Glutamatergic neuron (in vitro differentiated cells): ENCODE measurements around the gene DMGDH. TPM values are rescaled to one million over a fixed set of nuclear protein-coding genes. Genes with fewer than 3 reads are reported as not detected.

ENCODE experiments used
- DNase-seq: peaks from one replicate; pipeline ENCODE4 v3.0.0; 2022
- H3K27ac Mint-ChIP-seq: one replicate; pipeline ENCODE4 v1.8.0; 2020; ENCODE audit warnings: mild to moderate bottlenecking, mixed read lengths, inconsistent platforms; ENCODE audit not compliant: unreplicated experiment
- H3K27me3 Mint-ChIP-seq: one replicate; pipeline ENCODE4 v1.8.0; 2020; ENCODE audit warnings: mild to moderate bottlenecking, moderate library complexity, mixed read lengths, inconsistent platforms; ENCODE audit not compliant: unreplicated experiment
- H3K36me3 Mint-ChIP-seq: one replicate; pipeline ENCODE4 v1.8.0; 2020; ENCODE audit warnings: mild to moderate bottlenecking, mixed read lengths, inconsistent platforms; ENCODE audit not compliant: unreplicated experiment
- H3K4me1 Mint-ChIP-seq: one replicate; pipeline ENCODE4 v1.8.0; 2020; ENCODE audit warnings: mild to moderate bottlenecking, low read depth, mixed read lengths, inconsistent platforms; ENCODE audit not compliant: unreplicated experiment
- H3K4me3 Mint-ChIP-seq: one replicate; pipeline ENCODE4 v1.8.0; 2020; ENCODE audit warnings: mild to moderate bottlenecking, mixed read lengths, inconsistent platforms; ENCODE audit not compliant: unreplicated experiment
- H3K9me3 Mint-ChIP-seq: one replicate; pipeline ENCODE4 v1.8.0; 2020; ENCODE audit warnings: mild to moderate bottlenecking, moderate library complexity, mixed read lengths, inconsistent platforms; ENCODE audit not compliant: unreplicated experiment
- total RNA-seq: library from RNA; stranded (reverse); fragmentation: NEBNext Ultra II Directional; extraction: Animal tissue kit (Norgen Biotek cat#: 25700); gene quantifications from one replicate; pipeline ENCODE4 v1.2.1, GENCODE V29; 2021; ENCODE audit not compliant: unreplicated experiment
- TF ChIP-seq, protein P1 (sequence below): fragments of 200-600 bp; sonication (generic); IDR thresholded peaks from one replicate; pipeline ENCODE4 v1.5.0; 2021; ENCODE audit not compliant: partially characterized antibody, unreplicated experiment

The DMGDH gene
- total RNA-seq, 1 donor from 2014 or later = 1.7 TPM

DNA sequence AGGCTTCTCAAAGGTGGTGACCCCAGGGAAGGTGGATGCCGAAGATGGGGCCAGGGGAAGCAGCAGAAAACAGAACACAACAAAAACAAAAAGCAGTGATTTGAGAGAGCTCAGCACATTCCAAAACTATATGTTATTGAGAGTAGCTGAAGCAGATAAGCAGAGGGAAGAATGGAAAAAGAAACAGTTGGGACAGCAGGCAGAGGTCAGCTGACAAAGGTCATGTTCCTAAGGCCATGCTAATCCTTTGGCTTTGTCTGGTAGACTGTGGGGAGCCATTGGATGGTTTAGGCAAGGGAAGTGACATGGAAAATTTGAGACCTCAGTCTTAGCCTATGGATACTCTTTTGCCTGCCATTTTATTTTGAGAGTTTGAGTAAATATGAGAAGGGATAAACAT, 14.5 kb downstream of the DMGDH start:
- TF ChIP-seq, protein P1, sequence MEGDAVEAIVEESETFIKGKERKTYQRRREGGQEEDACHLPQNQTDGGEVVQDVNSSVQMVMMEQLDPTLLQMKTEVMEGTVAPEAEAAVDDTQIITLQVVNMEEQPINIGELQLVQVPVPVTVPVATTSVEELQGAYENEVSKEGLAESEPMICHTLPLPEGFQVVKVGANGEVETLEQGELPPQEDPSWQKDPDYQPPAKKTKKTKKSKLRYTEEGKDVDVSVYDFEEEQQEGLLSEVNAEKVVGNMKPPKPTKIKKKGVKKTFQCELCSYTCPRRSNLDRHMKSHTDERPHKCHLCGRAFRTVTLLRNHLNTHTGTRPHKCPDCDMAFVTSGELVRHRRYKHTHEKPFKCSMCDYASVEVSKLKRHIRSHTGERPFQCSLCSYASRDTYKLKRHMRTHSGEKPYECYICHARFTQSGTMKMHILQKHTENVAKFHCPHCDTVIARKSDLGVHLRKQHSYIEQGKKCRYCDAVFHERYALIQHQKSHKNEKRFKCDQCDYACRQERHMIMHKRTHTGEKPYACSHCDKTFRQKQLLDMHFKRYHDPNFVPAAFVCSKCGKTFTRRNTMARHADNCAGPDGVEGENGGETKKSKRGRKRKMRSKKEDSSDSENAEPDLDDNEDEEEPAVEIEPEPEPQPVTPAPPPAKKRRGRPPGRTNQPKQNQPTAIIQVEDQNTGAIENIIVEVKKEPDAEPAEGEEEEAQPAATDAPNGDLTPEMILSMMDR = no peak
- H3K27ac Mint-ChIP-seq = no peak overlapping the region
- H3K4me3 Mint-ChIP-seq = no peak overlapping the region
- H3K4me1 Mint-ChIP-seq = no peaks in the 10 kb centered on the region
- H3K9me3 Mint-ChIP-seq = no peaks in the 10 kb centered on the region
- no peaks in the 10 kb centered on the region for H3K36me3 Mint-ChIP-seq
- DNase-seq = no peak
- H3K27me3 Mint-ChIP-seq = peaks cover 2% of the 10 kb centered on the region

- Mint-ChIP-seq H3K4me1 (no peaks in the 10 kb centered on the region), H3K9me3 (no peaks in the 10 kb centered on the region), H3K27me3 (peaks cover 2% of the 10 kb centered on the region), H3K27ac (no peak overlapping the region), H3K36me3 (no peaks in the 10 kb centered on the region), H3K4me3 (no peak overlapping the region)
- DNase-seq = no peak
- TF ChIP-seq, protein P1 = no peak
Measured at GRCh38 chr5:79053321-79053720, 16.2 kb downstream of the DMGDH start.

DNA sequence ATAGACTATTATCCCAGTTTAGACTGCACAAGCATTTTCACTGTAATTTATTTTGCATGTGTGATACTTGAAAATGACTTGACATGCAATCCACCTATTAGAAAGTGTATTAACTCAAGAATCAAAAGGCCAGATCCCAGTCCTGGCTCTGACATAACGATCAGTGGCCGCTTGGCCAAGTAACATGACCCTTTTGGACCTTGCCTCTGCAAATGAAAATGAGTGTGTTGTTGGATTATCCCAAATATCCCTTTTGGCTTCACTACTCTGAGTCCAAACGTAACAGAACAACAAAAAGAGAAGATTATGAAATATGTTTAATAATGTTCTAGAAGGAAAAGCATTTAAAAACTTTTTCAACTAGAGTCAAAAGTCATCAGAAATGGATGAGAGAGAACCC, 19.0 kb downstream of the DMGDH start:
- TF ChIP-seq, protein P1 = no peak
- Mint-ChIP-seq H3K4me1 (no peaks in the 10 kb centered on the region), H3K9me3 (no peaks in the 10 kb centered on the region), H3K27ac (no peak overlapping the region), H3K27me3 (peaks cover 2% of the 10 kb centered on the region), H3K4me3 (no peak overlapping the region), H3K36me3 (no peaks in the 10 kb centered on the region)
- no peak for DNase-seq

GRCh38 chr5:79048437-79048836, 21.0 kb downstream of the DMGDH start:
- Mint-ChIP-seq H3K4me3 (no peak overlapping the region), H3K27me3 (no peaks in the 10 kb centered on the region), H3K27ac (no peak overlapping the region), H3K36me3 (peaks cover 5% of the 10 kb centered on the region), H3K4me1 (no peaks in the 10 kb centered on the region), H3K9me3 (no peaks in the 10 kb centered on the region)
- no peak for DNase-seq
- TF ChIP-seq, protein P1 = no peak

GRCh38 chr5:79047199-79047598, 22.3 kb downstream of the DMGDH start:
- H3K4me1 Mint-ChIP-seq = no peaks in the 10 kb centered on the region
- peaks cover 6% of the 10 kb centered on the region for H3K36me3 Mint-ChIP-seq
- H3K4me3 Mint-ChIP-seq = no peak overlapping the region
- no peak overlapping the region for H3K27ac Mint-ChIP-seq
- DNase-seq = no peak
- TF ChIP-seq, protein P1 = no peak
- no peaks in the 10 kb centered on the region for H3K9me3 Mint-ChIP-seq
- H3K27me3 Mint-ChIP-seq = no peaks in the 10 kb centered on the region
